Activated T-helper 9 cell treated with anti-CD3 and anti-CD28 coated beads, Interleukin-2, amount 50 U/mL, for 16 hours (primary cell): ENCODE measurements around the gene DSC1.
"Not testable (repeated sequence)": the region's sequence is repeated elsewhere in the genome, so short reads cannot be mapped to it uniquely, and the experiment has no call there.

Experiments used
- DNase-seq: peaks from one replicate; pipeline ENCODE4 v3.0.0-alpha.2; 2020; ENCODE audit warnings: low read depth

Gene DSC1

GRCh38 chr18:31176531-31176930 is 13.9 kb upstream of the DSC1 start:
- no peak for DNase-seq

- DNase-seq = no peak
These were observed 8.6 kb upstream of the DSC1 start for GRCh38 chr18:31171144-31171839.

GRCh38 chr18:31170335-31170734 is 7.7 kb upstream of the DSC1 start:
- no peak for DNase-seq

GRCh38 chr18:31162419-31162793 is 250 bp downstream of the DSC1 start:
- no peak for DNase-seq

- DNase-seq = no peak
These were observed 768 bp downstream of the DSC1 start for GRCh38 chr18:31161757-31162418.

GRCh38 chr18:31156821-31157763 is 5.6 kb downstream of the DSC1 start:
- DNase-seq = no peak

GRCh38 chr18:31155498-31155897 is 7.2 kb downstream of the DSC1 start:
- no peak for DNase-seq

GRCh38 chr18:31154181-31154580 is 8.5 kb downstream of the DSC1 start:
- DNase-seq = no peak

GRCh38 chr18:31149351-31149750 is 13.3 kb downstream of the DSC1 start:
- no peak for DNase-seq

- no peak for DNase-seq
These were observed 14.1 kb downstream of the DSC1 start for GRCh38 chr18:31148600-31148999.

GRCh38 chr18:31146809-31147208 is 15.8 kb downstream of the DSC1 start:
- DNase-seq = no peak

- DNase-seq = no peak
These were observed 19.6 kb downstream of the DSC1 start for GRCh38 chr18:31143025-31143424.

GRCh38 chr18:31138709-31139108 is 23.9 kb downstream of the DSC1 start:
- no peak for DNase-seq

GRCh38 chr18:31134988-31135529 is 27.6 kb downstream of the DSC1 start:
- DNase-seq = no peak

- no peak for DNase-seq
These were observed 33.1 kb downstream of the DSC1 start for GRCh38 chr18:31129398-31130115.

- DNase-seq = no peak
These were observed 36.8 kb downstream of the DSC1 start for GRCh38 chr18:31125878-31126277.

- not testable (repeated sequence) for DNase-seq
These were observed 39.5 kb downstream of the DSC1 start for GRCh38 chr18:31123125-31123524.

GRCh38 chr18:31120594-31120993 is 42.1 kb downstream of the DSC1 start:
- no peak for DNase-seq

GRCh38 chr18:31116853-31117595 is 45.6 kb downstream of the DSC1 start:
- DNase-seq = no peak

GRCh38 chr18:31112804-31113203 is 49.9 kb downstream of the DSC1 start:
- no peak for DNase-seq

GRCh38 chr18:31105733-31106132 is 56.9 kb downstream of the DSC1 start:
- DNase-seq = no peak
